Right ventricle myocardium inferior (tissue), 1 donor: ENCODE results near the gene MEN1. TPM values are rescaled to one million over a fixed set of nuclear protein-coding genes. Genes with fewer than 3 reads are reported as not detected.
"Not testable (repeated sequence)": the region's sequence is repeated elsewhere in the genome, so short reads cannot be mapped to it uniquely, and the experiment has no call there.

Experiments
- ATAC-seq: fragments of 200-7000 bp; cut with Tn5 transposase; one replicate; pipeline ENCODE4 v1.9.1; 2020; ENCODE audit warnings: mild to moderate bottlenecking, moderate library complexity
- DNase-seq: peaks from one replicate; pipeline ENCODE4 v3.0.0; 2021; ENCODE audit errors: missing footprints
- intact Hi-C: fragments of 100-400 bp; cut with DNase I; formaldehyde crosslinking; loops from one replicate; pipeline ENCODE4 v1.11.0; 2022
- total RNA-seq: library from RNA; stranded (reverse); fragmentation: NEBNext Ultra II Directional; extraction: Animal tissue kit (Norgen Biotek cat#: 25700); gene quantifications from one replicate; pipeline ENCODE4 v1.2.1, GENCODE V29; 2021
- donor health status: DM: no; HTN: yes; CAD: no; lungs with severe emphysema.

MEN1 gene
- total RNA-seq, 1 donor from 2014 or later: 8.4 TPM

GRCh38 chr11:64848214-64848825 lies 38.0 kb upstream of the MEN1 start:
- ATAC-seq: no peak
- intact Hi-C loops: loop anchor here (5.0 kb wide), 1 partner anchor 164 kb away; the partner anchor contains the start of gene ARL2
- DNase-seq: no peak

DNA sequence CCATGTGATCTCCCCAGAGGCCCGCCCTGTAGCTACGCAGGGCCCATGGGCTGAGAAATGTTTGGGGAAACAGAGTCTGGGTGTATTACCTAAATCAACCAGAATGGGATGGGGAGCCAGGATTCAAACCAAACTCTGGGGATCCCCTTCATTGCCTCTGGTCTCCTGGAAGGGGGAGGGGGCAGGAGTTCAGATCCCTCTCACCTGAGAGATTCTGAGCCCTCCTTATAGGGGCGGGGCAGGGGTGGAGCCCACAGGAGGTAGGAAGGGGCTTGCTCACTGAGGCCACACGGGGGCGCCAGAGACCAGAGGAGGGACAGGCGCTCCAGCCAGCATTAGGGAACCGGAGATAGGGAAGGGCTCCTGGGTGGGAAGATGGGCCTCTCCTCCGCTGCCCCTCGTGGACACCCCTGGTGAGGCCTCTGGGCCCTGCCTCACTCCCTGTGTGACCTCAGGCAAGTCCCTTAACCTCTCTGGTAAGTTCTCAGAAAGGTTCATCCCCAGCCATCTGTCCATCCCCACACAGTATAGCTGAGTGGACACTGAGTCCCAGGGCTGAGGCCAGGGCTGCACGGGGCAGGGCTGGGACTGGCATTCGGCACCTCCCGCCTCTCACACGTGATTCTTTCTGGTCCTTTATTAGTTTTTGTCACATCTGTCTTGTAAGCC lies 36.8 kb upstream of the MEN1 start:
- DNase-seq (peak; percentile 95), ATAC-seq (peak; percentile 91)
- intact Hi-C loops: loop anchor here (1.0 to 5.0 kb wide), 3 partner anchors 43 to 165 kb away; partner anchors contain the start of gene ARL2

GRCh38 chr11:64845776-64846129 lies 35.4 kb upstream of the MEN1 start:
- intact Hi-C loops: loop anchor here (5.0 kb wide), 1 partner anchor 167 kb away; the partner anchor contains the start of gene ARL2
- not testable (repeated sequence) for ATAC-seq, DNase-seq

DNA sequence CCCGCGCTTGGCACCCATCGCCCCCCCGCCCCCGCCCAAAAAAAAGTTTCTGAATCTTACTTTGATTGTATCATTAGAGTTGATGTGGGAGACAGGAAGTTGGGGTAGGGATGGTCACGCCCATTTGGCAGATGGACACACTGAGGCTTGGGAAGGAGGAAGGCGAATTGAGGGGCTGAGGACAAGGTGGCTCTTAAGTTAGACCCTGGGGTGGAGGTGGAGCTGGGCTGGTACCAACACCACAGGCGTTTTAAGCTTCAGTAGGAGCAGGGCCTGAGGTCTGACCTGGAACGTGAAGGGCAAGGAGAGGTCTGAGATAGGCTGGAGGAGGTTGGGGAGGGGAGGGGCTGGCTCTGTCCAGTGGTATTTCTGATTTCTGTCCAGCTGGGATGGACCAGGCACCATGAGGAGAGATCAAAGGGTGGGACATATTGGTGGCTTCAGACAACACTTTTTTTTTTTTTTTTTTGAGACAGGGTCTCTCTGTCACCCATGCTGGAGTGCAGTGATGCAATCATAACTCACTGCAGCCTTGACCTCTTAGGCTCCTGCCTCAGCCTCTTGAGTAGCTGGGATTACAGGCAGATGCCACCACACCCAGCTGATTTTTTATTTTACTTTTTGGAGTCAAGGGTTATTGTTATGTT lies 34.9 kb upstream of the MEN1 start:
- DNase-seq (no peak), ATAC-seq (no peak)
- intact Hi-C loops: loop anchor here (5.0 kb wide), 1 partner anchor 167 kb away; the partner anchor contains the start of gene ARL2

- ATAC-seq (peak; percentile 41), DNase-seq (peak; percentile 86)
- intact Hi-C loops: loop anchor here (5.0 kb wide), 1 partner anchor 168 kb away; the partner anchor contains the start of gene ARL2
These were observed 34.2 kb upstream of the MEN1 start, which contains the start of gene CDC42BPG for GRCh38 chr11:64844330-64845128. Gene CDC42BPG, minus strand, starts transcription at chr11:64844653. Its CDS starts 84 bp downstream, at chr11:64844569.

- DNase-seq: no peak
- intact Hi-C loops: no loop called here
- no peak for ATAC-seq
These were observed 33.5 kb upstream of the MEN1 start for GRCh38 chr11:64843686-64844329.

- no peak for ATAC-seq
- intact Hi-C loops: no loop called here
- no peak for DNase-seq
These were observed 32.7 kb upstream of the MEN1 start for GRCh38 chr11:64842851-64843685.

- ATAC-seq (no peak), DNase-seq (no peak)
- intact Hi-C loops: no loop called here
These were observed 32.0 kb upstream of the MEN1 start for GRCh38 chr11:64842366-64842759.

- intact Hi-C loops: no loop called here
- no peak for ATAC-seq
- DNase-seq: no peak
These were observed 31.4 kb upstream of the MEN1 start for GRCh38 chr11:64841592-64842365.

DNA sequence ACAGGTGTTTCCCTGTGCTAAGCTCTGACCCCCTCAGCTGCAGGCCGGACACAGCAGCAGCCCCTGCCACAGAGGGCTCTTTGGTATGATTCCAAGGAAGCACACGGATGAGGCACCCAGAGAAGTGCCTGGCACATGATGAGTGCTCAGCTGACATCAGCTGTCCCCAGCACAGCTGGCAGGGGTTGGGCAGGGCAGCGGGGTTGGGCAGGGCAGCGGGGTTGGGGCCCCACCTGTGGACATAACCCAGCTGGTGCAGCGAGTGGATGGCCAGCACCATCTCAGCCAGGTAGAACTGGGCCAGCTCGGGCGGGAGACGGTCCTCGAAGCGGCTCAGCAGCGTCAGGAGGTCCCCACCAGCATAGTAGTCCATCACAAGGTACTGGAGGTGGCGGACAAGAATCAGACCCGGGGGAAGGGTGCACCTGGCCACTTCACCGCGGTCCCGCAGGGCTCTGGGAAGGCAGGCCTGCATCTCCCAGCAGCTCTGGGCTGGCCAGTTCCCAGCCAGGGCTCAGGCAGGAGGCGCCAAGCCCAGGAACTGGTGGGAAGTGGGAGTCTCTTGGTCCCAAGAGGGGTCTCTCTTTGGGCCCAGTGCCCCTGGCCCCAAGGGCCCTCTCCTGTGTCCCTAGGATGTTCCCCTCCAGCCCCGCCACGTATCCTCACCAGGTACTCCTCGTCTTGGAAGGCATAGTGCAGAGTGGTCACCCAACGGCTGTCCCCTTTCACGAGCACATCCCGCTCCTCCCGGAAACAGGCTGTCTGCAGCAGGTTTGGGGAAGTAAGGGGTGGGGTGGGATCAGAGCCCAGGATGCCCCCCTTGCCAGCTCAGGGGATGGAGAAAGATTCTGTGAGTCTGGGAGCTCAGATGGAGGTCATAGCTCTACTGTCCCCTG lies 29.8 kb upstream of the MEN1 start:
- DNase-seq (no peak), ATAC-seq (no peak)
- intact Hi-C loops: no loop called here

- intact Hi-C loops: no loop called here
- DNase-seq (no peak), ATAC-seq (no peak)
These were observed 29.0 kb upstream of the MEN1 start for GRCh38 chr11:64839335-64839734.

GRCh38 chr11:64838600-64839334 lies 28.4 kb upstream of the MEN1 start:
- intact Hi-C loops: no loop called here
- no peak for DNase-seq
- no peak for ATAC-seq

- no peak for DNase-seq
- intact Hi-C loops: no loop called here
- no peak for ATAC-seq
These were observed 27.6 kb upstream of the MEN1 start for GRCh38 chr11:64837887-64838351.

DNA sequence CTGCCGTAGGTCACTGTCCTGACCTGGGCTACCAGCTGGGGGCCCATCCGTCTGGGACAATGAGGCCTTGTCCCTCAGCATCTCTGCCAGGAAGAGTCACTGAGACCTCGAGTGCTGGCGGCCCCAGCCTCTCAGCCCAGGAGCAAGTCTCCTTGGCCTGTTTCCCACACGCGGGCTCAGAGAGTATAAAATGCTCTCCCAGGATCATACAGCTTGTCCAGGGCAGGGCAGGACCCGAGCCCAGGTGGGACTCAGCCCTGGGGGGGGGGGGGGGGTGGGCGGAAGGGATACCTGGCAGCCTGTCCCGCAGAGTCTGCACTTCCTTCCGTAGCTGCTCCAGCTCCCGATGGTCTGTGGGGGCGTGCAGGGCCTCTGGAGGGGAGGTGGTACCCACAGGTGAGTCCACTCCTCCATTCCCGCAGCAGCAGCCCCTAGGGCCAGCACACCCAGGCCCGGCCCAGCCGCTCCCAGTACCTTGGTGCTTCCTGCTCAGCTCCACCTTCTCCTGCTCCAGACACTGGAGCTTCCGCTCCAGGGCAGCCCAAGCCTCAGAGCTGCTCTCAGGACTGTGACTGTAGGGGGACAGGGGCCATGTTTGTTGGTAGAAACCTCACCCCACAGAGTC lies 26.2 kb upstream of the MEN1 start:
- no peak for ATAC-seq
- intact Hi-C loops: no loop called here
- DNase-seq: no peak
